ENCODE results near the gene NR2F1-AS1. TPM values are rescaled to one million over a fixed set of nuclear protein-coding genes. Genes with fewer than 3 reads are reported as not detected.

The NR2F1-AS1 gene
- total RNA-seq, 1 experiment from 2014 or later, result 1.5 TPM

- Mint-ChIP-seq H3K9me3 (no peaks in the 10 kb centered on the region), H3K27me3 (ENCODE audit: low read depth) (no peaks in the 10 kb centered on the region), H3K36me3 (no peaks in the 10 kb centered on the region), H3K4me3 (no peak overlapping the region; the same call in 1 of the 2 replicates), H3K27ac (peak overlapping the region; percentile 51), H3K4me1 (peaks cover 67% of the 10 kb centered on the region)
- CTCF ChIA-PET, result interaction anchor here (0.6 kb wide), 1 partner anchor 563 kb away, joined by 3 read pairs; no protein-coding TSS in a partner anchor
- POLR2A ChIA-PET, result no interaction called here
- DNase-seq (ENCODE audit: low spot score) (no peak), ATAC-seq (peak; percentile 52)
- TF ChIP-seq GRHL2 (CRISPR knock-in tag; IDR thresholded peaks at IDR 0.05; ENCODE audit: insufficient replicate concordance, severe bottlenecking) (no peak), ZNF396 (CRISPR knock-in tag; IDR thresholded peaks at IDR 0.05; ENCODE audit: borderline replicate concordance) (no peak), NFYB (CRISPR knock-in tag; conservative IDR thresholded peaks at IDR 0.05; ENCODE audit: low read depth) (no peak), SMAD4 (CRISPR knock-in tag; IDR thresholded peaks at IDR 0.05) (no peak), TP53 (CRISPR knock-in tag; IDR thresholded peaks at IDR 0.05) (no peak), ZBTB43 (CRISPR knock-in tag; IDR thresholded peaks at IDR 0.05) (no peak), GTF2I (CRISPR knock-in tag; conservative IDR thresholded peaks at IDR 0.05) (no peak), OVOL2 (CRISPR knock-in tag; IDR thresholded peaks at IDR 0.05; ENCODE audit: borderline replicate concordance) (no peak), SP1 (CRISPR knock-in tag; conservative IDR thresholded peaks at IDR 0.05) (no peak), SOX15 (CRISPR knock-in tag; IDR thresholded peaks at IDR 0.05) (no peak), HMGA2 (CRISPR knock-in tag; IDR thresholded peaks at IDR 0.05) (no peak), CDX4 (CRISPR knock-in tag; IDR thresholded peaks at IDR 0.05; ENCODE audit: borderline replicate concordance) (no peak), ESRRA (CRISPR knock-in tag; IDR thresholded peaks at IDR 0.05; ENCODE audit: borderline replicate concordance) (no peak), GABPB1 (CRISPR knock-in tag; IDR thresholded peaks at IDR 0.05) (no peak), CBFB (CRISPR knock-in tag; IDR thresholded peaks at IDR 0.05; ENCODE audit: low read depth) (no peak), MLX (CRISPR knock-in tag; IDR thresholded peaks at IDR 0.05) (no peak), JUN (CRISPR knock-in tag; IDR thresholded peaks at IDR 0.05) (no peak), ZBTB21 (CRISPR knock-in tag; IDR thresholded peaks at IDR 0.05; ENCODE audit: borderline replicate concordance) (no peak), FOXK1 (CRISPR knock-in tag; IDR thresholded peaks at IDR 0.05) (no peak)
Observed at GRCh38 chr5:93422652-93423280, 158.3 kb downstream of the NR2F1-AS1 start.

GRCh38 chr5:93421987-93422401, 159.0 kb downstream of the NR2F1-AS1 start:
- H3K27ac Mint-ChIP-seq, result peak overlapping the region; percentile 93
- ChIA-PET CTCF (interaction anchor here (1.0 kb wide), 1 partner anchor 41 kb away, joined by 4 read pairs; no protein-coding TSS in a partner anchor), POLR2A (interaction anchor here (0.7 kb wide), 1 partner anchor 14 kb away, joined by 4 read pairs; no protein-coding TSS in a partner anchor)
- no peaks in the 10 kb centered on the region for H3K36me3 Mint-ChIP-seq
- ATAC-seq, result peak; percentile 51
- H3K27me3 Mint-ChIP-seq (ENCODE audit: low read depth), result no peaks in the 10 kb centered on the region
- peak overlapping the region; percentile 20 for H3K4me3 Mint-ChIP-seq
- DNase-seq (ENCODE audit: low spot score), result peak; percentile 29
- H3K4me1 Mint-ChIP-seq, result peaks cover 68% of the 10 kb centered on the region
- H3K9me3 Mint-ChIP-seq, result no peaks in the 10 kb centered on the region
- TF ChIP-seq AFF4 (CRISPR knock-in tag; IDR thresholded peaks at IDR 0.05; ENCODE audit: borderline replicate concordance) (no peak), NFE2L1 (CRISPR knock-in tag; IDR thresholded peaks at IDR 0.05) (no peak), ZNF232 (CRISPR knock-in tag; IDR thresholded peaks at IDR 0.05) (no peak), STAT6 (CRISPR knock-in tag; conservative IDR thresholded peaks at IDR 0.05; ENCODE audit: low read depth) (no peak)
